GM18870 (cell line): Measurements from ENCODE around the gene MRPL20.
"Not testable (repeated sequence)": the region's sequence is repeated elsewhere in the genome, so short reads cannot be mapped to it uniquely, and the experiment has no call there.

ENCODE experiments used
- ATAC-seq: cut with Tn5 transposase; IDR thresholded peaks from one replicate; pipeline ENCODE4 v1.9.1; 2021; ENCODE audit warnings: moderate library complexity; ENCODE audit not compliant: unreplicated experiment

MRPL20 gene

GRCh38 chr1:1390675-1391074, 16.4 kb downstream of the MRPL20 start:
- no peak for ATAC-seq

- ATAC-seq = no peak
Observed at GRCh38 chr1:1388078-1388472, 19.0 kb downstream of the MRPL20 start.

- ATAC-seq = no peak
Observed at GRCh38 chr1:1387098-1388077, 19.7 kb downstream of the MRPL20 start.

- ATAC-seq = no peak
Observed at GRCh38 chr1:1385931-1386330, 21.2 kb downstream of the MRPL20 start.

GRCh38 chr1:1385339-1385738, 21.8 kb downstream of the MRPL20 start:
- ATAC-seq = not testable (repeated sequence)

GRCh38 chr1:1381294-1381693, 25.8 kb downstream of the MRPL20 start:
- ATAC-seq = no peak

- ATAC-seq = no peak
Observed at GRCh38 chr1:1380860-1381259, 26.2 kb downstream of the MRPL20 start.

DNA sequence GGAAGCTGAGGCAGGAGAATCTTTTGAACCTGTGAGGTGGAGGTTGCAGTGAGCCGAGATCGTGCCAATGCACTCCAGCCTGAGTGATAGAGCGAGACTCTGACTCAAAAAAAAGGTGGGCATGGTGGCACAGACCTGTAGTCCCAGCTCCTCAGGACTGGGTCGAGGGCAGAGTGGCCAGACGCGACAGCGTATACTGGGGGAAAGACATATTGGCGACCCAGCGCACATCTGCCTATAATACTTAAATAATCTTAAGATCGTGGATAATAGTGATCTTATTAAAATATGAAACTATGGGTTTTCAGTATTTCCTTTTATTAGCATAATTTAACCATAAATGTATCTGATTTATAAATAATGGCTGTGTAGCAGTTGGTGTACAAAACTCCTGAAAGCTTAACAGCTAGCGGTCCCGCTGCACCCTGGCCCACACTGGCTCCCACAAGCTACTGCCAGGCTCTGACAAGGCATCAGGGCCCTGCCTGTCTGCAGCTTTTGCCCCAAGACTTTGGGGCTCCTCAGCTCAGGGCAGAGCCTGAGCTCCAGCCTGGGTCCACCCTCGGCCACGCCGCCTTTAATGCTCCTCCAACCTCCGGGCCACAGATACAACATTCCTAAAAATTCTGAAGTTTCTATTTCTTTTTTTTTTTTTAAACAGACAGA, 29.4 kb downstream of the MRPL20 start:
- ATAC-seq = no peak

GRCh38 chr1:1376551-1377226, 30.4 kb downstream of the MRPL20 start:
- no peak for ATAC-seq

DNA sequence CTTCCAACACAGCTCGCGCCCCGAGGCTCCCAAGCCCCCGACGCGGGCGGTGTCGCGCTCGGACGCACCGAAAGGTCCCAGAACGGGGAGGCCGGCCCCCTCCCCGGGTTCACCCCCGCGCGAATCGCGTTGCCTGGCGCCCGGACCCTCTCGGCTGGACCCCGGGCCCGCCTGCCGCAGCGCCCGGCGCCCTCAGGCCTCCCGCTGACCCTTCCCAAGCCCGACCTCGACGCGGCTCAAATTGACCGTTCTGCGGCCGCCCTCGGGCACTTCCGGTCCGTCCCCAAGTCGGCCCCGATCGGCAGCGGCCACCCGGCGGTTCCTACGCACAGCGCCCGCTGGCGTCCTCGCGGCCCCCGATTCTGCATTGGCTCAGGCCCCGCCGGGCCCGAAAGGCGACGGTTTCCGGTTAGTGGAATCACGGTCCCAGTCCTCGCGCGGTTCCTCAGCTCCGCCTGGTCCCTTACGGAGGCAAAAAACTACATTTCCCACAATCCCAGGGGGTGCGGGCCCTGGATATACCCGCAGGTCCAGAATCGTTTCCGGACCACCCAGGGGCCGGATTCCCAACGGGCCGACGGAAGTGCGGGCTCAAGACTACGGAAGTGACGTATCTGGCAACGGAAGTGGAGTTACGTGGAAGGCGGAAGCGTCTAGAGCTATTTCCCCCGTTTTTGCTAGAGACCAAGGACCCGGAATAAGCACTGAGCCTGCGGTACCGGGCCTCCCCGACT, 32.0 kb downstream of the MRPL20 start, which contains the start of gene AURKAIP1:
Gene AURKAIP1 (minus strand): TSS at position 279 of the 734 bp plus-strand sequence. CDS start 451 bp downstream, outside the sequence.
- ATAC-seq = peak; percentile 89

GRCh38 chr1:1374589-1374928, 32.5 kb downstream of the MRPL20 start:
- no peak for ATAC-seq

- no peak for ATAC-seq
Observed at GRCh38 chr1:1373815-1374588, 33.1 kb downstream of the MRPL20 start.

- no peak for ATAC-seq
Observed at GRCh38 chr1:1373051-1373814, 33.9 kb downstream of the MRPL20 start.

- ATAC-seq = no peak
Observed at GRCh38 chr1:1371746-1372711, 35.1 kb downstream of the MRPL20 start.

DNA sequence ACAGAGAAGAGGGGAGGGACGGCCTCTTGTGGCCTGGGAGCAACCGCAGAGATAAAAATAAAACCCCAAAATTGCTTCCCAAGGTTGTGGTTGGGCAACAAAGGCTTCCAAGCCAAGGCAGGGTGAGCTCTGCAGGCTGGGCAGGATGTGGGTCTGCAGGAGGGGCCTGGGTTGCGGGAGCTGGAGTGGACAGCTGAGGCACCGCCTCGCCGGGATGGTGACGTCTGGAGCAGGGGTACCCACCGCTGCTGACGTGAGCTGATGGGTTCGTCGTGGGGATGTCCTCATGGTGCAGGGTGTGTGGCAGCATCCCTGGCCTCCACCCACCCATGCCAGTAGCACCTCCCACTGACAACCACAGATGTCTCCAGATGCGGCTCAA, 35.7 kb downstream of the MRPL20 start:
- ATAC-seq = no peak

DNA sequence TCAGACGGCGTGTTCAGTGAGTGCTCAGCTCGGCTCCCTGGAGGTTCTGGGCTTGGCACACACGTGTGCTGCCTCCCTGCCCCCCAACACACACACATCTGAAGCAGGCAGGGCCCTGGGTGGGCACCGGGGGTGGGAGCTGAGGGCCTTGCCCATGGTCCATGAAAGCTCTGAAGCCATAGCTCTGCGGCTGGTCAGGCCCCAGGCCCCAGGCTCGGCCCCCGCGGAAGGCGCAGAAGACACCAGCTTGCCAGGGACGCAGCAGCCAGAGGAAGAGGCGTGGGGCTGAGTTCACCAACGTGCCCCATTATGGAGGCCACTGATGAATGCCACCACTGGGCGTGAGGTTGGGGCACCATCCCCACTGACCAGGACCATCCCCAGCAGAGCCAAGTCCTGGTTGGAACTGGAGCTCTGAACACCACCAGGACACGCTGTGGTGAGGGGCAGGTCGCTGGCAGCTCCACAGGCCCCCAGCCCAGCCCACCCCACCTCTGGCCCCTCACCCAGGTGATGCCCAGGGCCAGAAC, 36.3 kb downstream of the MRPL20 start:
- ATAC-seq = no peak

- not testable (repeated sequence) for ATAC-seq
Observed at GRCh38 chr1:1370094-1370493, 37.0 kb downstream of the MRPL20 start.

- ATAC-seq = no peak
Observed at GRCh38 chr1:1367315-1367714, 39.8 kb downstream of the MRPL20 start.
